HFF-Myc (cell line): ENCODE measurements around the gene SNTG2.
"Not testable (repeated sequence)": the region's sequence is repeated elsewhere in the genome, so short reads cannot be mapped to it uniquely, and the experiment has no call there.

Source experiments
- DNase-seq: peaks from one replicate; pipeline ENCODE4 v3.0.0-alpha.2; 2011; ENCODE audit warnings: low read depth; ENCODE audit errors: extremely low read depth
- H3K4me3 ChIP-seq: replicated peaks from 2 replicates; pipeline ENCODE4 v1.5.1; 2011; ENCODE audit warnings: low read depth, mild to moderate bottlenecking, control low read depth, low read length
- TF ChIP-seq, protein P1 (sequence below): IDR thresholded peaks from 2 replicates; pipeline ENCODE4 v1.5.1; 2012; ENCODE audit warnings: mild to moderate bottlenecking, low read depth, low read length, control low read depth; ENCODE audit errors: missing control alignments

Gene SNTG2

DNA sequence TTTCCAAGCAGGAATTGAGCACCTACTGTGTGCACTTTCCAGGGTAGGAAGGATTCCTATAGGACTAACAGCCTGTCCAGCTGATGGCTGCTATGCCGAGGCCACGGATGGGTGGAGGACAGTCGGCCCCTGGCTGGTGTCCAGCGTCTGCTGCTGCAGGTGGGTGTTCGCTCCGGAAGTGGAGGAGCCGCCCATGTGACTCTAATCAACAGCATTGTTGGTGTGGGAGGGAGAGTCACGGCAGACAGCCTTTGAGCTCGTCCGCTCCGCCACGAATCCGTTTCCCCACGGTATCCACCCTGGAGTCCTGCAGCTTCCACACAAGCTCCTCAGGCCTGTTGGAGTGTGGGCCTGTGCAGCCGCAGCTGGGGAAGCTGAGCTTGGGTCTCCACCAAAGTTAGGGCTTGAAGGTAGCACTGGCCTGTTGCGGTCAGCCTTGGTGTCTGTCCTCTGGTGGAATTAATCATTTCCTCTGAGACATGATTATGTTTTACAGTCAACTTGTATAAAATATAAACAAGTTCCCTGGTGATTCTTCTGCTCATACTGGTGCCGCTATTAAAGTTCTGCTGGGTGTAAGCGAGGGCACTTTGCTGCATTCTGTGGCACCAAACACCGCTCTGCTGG, 276.7 kb downstream of the SNTG2 start:
- TF ChIP-seq, protein P1, sequence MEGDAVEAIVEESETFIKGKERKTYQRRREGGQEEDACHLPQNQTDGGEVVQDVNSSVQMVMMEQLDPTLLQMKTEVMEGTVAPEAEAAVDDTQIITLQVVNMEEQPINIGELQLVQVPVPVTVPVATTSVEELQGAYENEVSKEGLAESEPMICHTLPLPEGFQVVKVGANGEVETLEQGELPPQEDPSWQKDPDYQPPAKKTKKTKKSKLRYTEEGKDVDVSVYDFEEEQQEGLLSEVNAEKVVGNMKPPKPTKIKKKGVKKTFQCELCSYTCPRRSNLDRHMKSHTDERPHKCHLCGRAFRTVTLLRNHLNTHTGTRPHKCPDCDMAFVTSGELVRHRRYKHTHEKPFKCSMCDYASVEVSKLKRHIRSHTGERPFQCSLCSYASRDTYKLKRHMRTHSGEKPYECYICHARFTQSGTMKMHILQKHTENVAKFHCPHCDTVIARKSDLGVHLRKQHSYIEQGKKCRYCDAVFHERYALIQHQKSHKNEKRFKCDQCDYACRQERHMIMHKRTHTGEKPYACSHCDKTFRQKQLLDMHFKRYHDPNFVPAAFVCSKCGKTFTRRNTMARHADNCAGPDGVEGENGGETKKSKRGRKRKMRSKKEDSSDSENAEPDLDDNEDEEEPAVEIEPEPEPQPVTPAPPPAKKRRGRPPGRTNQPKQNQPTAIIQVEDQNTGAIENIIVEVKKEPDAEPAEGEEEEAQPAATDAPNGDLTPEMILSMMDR: no peak
- H3K4me3 ChIP-seq: no peak overlapping the region
- DNase-seq: no peak

DNA sequence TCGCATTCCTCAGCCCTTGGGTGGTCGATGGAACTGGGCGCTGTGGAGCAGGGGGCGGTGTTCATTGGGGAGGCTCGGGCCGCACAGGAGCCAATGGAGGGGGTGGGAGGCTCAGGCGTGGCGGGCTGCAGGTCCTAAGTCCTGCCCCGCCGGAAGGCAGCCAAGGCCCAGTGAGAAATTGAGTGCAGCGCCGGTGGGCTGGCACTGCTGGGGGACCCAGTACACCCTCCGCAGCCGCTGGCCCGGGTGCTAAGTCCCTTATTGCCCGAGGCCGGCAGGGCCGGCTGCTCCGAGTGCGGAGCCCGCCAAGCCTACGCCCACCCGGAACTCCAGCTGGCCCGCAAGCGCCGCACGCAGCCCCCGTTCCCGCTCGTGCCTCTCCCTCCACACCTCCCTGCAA, 278.9 kb downstream of the SNTG2 start:
- DNase-seq, H3K4me3 ChIP-seq: not testable (repeated sequence)

DNA sequence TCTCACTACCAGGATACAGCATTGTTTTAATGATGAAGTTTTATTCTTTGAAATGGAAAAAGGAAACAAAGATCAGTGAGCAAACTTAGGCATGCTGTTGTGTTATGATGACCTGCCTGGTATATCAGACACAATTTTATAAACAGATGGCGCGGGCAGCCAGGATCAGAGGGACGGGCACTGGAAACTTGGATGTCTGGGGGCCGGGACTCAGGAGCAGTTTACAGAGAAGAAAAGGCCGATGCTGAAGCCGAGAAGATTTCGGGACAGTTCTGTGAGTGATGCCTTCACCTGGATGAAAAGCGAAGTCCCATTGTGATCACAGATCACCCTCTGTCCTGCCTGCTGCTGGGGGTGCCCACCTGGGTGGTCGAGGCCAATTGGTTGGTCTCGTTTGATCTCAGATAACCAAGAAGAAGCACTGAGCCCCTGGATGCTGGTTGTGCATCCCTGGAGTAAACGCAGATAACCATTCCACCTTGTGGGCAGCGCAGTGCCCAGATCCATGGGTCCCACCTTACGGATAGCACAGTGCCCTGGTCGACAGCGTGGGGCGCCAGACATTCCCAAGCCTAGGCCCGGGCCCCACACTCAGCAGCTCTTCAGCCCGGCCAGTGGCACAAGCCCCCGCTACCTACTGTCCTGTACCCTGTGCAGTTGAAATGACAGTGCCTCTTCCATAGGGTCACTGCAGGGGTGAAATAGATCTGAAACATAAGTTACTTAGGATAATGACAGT, 279.7 kb downstream of the SNTG2 start:
- no peak overlapping the region for H3K4me3 ChIP-seq
- TF ChIP-seq, protein P1: no peak

DNA sequence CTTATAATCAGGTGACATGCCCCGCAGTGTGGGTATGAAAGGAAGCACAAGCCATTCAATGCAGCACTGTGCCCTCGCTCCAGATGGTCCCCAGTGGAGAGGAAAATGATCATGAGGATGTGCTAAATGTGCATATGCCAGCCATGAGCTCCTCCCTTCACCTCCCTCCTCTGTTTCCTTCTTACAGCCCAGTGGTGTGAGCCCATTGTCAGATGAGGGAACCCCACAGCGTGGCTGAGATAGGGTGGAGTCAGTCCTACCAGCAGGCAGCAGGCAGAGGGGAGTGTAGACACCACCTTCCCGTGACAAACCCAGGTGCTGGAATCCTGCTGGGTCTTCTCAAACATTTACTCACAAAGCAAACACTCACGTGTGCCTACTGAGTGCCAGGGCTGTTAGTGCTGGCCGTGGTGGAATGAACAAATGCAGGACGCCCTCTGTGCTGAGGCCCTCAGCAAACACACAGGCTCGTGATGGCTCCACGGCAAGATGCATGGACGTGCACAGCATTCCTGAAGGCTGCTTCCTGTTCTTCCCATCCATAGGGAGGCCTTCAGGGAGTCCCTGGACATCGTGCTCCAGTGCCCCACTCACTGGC, 280.9 kb downstream of the SNTG2 start:
- no peak for DNase-seq
- no peak overlapping the region for H3K4me3 ChIP-seq
- TF ChIP-seq, protein P1: no peak

More for the DNA sequence above, 279.7 kb downstream of the SNTG2 start:
- DNase-seq: no peak

DNA sequence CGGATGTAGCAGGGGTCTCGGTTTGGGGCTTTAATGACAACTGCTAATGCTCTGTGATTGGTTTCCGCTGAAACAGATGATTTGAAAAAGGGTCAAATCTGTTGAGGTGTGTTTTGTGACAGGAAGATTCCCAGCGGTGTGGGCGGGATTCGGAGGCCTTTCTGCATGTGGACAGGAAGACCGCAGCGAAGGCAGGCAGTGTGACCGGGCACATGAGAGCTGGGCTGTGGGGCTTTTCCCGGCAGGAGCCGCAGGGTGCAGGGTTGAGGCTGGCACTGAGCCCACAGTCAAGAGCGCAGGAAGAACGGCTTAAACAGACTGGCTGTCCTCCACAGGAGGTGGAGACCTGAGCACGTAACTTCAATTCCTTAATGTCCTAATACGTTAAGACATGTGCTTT, 282.6 kb downstream of the SNTG2 start:
- no peak for DNase-seq
- TF ChIP-seq, protein P1: no peak
- H3K4me3 ChIP-seq: no peak overlapping the region

DNA sequence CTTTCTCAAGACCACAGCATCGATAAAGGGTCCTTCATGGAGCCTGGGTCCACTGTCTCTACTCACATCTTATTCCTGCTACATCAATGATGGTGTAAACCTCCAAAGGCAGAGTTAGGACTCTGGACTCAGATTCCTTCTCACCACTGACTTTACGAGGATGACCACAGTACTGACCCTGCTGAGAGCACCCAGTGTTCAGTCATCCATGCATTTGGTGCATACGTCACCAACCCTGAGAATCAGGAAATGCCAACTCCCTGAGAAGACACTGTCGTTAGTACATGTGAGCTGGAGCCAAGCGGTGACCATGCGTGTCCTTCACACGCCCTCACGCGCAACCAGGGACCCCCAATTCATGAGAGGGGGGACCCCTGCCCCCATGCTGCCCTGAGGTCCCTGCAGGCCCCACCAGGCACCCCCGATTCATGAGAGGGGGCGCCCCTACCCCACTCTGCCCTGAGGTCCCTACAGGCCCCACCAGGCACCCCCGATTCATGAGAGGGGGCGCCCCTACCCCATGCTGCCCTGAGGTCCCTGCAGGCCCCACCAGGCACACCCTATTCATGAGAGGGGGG, 284.2 kb downstream of the SNTG2 start:
- no peak for DNase-seq
- TF ChIP-seq, protein P1: no peak
- H3K4me3 ChIP-seq: no peak overlapping the region

DNA sequence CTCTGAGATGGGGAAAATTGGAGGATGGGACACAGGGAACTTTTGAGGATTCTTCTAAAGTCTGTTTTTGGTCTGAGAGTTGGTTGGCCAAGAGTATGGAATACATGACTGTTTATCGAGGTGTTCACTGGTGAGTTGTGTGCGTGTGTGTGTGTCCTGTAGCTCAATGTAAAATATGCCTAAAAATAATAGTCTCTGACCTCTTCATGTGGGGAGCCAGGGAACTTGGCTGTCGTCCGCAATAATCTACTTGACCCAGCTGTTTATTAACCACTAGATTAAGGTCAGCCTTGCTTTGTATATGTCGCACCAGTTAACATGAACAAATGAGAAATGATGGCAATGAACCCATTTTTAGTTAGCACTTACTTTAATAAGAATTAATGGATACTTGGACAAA, 285.2 kb downstream of the SNTG2 start:
- no peak overlapping the region for H3K4me3 ChIP-seq
- DNase-seq: no peak
- TF ChIP-seq, protein P1: no peak
